D721Med (cell line): ENCODE results near the gene PKIG.

Experiments
- DNase-seq: peaks from one replicate; pipeline ENCODE4 v3.0.0; 2011; ENCODE audit warnings: low spot score; ENCODE audit not compliant: insufficient read length
- FAIRE-seq: peaks from 2 replicates; lab custom pipeline; 2011; peaks lifted over from hg19 to GRCh38; lab: Jason Lieb, UNC
- CTCF ChIP-seq: IDR thresholded peaks from 2 replicates; pipeline ENCODE4 v1.5.1; 2012; ENCODE audit warnings: mild to moderate bottlenecking, control low read depth; ENCODE audit not compliant: insufficient read depth; ENCODE audit errors: missing control alignments

Gene PKIG

GRCh38 chr20:44657875-44658274 lies 75.5 kb downstream of the PKIG start:
- no peak for FAIRE-seq

GRCh38 chr20:44658810-44659209 lies 76.4 kb downstream of the PKIG start:
- FAIRE-seq = no peak
- TF ChIP-seq CTCF = no peak
- DNase-seq = no peak

More at GRCh38 chr20:44657875-44658274, 75.5 kb downstream of the PKIG start:
- TF ChIP-seq CTCF = no peak
- no peak for DNase-seq

DNA sequence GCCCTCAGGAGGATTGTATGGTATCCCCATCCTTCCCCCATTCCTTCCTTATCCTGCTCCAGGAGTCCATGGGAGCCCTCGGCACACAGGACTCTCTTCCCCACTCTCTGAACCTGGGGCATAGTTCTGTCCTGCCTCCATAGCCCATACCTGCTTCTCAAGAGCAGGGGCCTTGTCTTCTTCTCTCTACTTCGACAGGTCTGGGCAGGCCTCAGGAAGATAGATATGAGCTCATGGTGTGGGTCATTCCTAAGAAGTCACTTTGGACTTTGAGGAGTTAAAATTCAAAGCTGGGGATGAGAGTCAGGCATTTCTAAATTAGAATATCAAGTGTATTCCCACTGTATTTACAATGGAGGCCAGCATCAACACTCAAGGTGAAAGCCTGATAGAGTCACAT lies 77.6 kb downstream of the PKIG start:
- FAIRE-seq = no peak
- TF ChIP-seq CTCF = no peak
- no peak for DNase-seq

- DNase-seq (no peak), FAIRE-seq (no peak)
- no peak for TF ChIP-seq CTCF
Observed at GRCh38 chr20:44660581-44660980, 78.2 kb downstream of the PKIG start.

DNA sequence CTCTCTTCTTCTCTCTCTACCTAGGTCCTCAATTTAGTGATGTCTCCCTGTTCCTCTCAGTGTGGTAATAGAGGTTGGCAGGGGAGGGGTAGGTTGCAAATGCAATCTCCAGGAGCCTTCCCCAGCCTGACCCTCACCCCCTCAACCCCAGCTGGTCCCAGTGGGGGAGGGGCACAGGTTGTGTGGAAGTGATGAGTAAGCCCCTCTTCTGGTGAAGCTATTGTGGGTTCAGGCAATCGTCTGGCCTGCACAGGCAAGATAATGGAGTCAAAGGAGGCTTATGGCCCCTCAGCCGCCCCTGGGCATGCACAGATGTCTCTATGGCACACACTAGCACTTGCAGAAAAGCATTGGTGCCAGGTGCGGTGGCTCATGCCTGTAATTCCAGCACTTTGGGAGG lies 79.9 kb downstream of the PKIG start:
- DNase-seq = no peak
- no peak for TF ChIP-seq CTCF

DNA sequence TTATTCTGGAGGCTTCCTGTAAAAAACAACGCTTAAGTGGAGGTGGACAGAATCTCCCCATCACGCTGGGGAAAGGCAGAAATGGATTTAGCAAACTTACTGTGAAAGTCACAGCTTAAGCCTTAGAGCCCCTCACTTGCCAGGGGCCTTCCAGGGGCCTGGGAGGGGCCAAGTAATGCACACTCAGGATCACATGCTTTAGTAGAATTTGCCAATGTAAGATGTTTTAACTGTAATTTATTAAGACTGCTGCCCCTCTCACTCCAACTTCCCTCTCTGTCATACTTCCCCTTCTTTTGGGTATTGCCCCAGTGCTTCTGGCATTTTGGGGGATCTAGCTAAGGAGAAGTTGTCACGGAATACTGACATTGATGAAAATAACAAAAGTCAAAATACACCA lies 81.8 kb downstream of the PKIG start:
- DNase-seq (no peak), FAIRE-seq (no peak)
- no peak for TF ChIP-seq CTCF

More for the DNA sequence above, 79.9 kb downstream of the PKIG start:
- no peak for FAIRE-seq

DNA sequence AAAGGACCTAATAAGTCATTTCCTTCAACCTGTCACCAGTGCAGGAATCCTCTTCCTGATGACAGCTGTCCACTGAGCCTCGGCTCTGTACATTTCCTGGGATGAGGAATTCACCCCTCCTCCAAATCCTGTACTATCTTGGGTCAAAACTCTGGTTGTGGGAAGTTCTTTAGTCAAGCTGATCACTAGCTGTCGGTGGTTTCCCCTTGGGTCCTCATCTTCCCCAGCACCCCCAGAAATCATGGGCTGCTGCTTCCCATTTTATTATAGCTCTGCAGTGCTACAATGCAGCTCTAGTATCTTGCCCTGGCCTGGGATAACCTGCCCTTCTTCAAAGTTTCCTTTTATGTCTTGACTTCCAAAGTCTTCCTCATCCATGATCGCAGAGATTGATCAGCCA lies 83.7 kb downstream of the PKIG start:
- TF ChIP-seq CTCF = no peak
- DNase-seq (no peak), FAIRE-seq (no peak)
